Measurements from ENCODE around the gene SLC8A1. TPM values are rescaled to one million over a fixed set of nuclear protein-coding genes. Genes with fewer than 3 reads are reported as not detected.

Gene SLC8A1
- total RNA-seq, 1 donor from 2014 or later, result 82.9 TPM

DNA sequence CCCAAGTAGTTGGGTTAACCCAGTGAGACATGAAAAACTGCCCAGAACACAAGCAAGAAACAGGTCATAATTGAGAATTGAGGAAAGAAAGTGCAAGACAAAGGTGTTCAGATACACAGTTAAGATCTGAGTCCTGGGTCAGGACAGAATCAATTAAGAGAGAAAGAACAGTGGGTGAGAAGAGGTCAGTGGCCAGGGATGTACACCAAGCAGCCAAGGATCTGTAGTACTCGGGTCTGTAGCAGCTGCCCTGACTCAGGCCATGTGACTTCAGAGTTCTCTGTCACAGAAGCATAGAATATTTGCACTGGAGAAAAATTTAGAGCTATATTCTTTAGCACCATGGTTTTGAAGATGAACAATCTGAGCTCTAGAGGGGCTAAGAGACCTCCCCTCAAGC, 141.6 kb downstream of the SLC8A1 start:
- no peak for DNase-seq (ENCODE audit: low spot score)

DNA sequence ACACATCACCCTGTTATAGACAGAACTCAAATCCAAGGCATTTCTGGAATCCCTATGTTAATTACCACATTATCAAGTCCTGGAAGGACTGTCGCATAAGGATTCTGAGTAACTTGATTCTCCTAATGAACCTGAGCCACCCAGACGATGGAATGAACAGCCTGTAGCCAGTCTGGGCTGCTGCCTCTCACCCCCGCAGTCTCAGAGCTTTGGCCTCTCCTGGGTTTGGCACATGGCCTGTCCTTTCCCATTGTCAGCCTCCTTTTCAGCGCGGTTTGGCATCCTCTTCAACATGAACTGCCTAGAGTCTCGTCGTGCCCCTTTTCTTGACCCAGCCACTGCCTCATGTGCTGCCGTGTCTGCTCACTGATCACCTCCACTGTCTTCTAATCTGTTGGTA, 147.6 kb downstream of the SLC8A1 start:
- no peak for DNase-seq (ENCODE audit: low spot score)

DNA sequence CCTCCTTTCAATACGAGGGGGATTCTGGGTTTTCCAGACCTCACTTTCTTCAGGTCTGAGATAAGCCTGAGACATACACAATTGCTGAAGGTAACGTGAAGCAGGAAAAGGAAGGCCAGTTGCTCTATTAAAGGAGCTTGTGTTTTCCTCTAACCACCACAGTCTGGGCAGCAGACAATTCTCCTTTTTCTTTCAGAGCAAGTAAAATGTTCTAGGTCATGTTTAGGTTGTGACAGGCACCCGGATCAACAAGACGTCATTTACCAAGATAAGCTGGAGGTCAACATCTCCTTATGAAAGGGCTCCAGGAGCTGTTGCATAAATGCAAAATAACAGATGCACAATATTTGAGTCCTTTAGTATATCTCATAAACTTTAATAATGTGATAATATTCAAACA, 148.1 kb downstream of the SLC8A1 start:
- DNase-seq (ENCODE audit: low spot score), result no peak

DNA sequence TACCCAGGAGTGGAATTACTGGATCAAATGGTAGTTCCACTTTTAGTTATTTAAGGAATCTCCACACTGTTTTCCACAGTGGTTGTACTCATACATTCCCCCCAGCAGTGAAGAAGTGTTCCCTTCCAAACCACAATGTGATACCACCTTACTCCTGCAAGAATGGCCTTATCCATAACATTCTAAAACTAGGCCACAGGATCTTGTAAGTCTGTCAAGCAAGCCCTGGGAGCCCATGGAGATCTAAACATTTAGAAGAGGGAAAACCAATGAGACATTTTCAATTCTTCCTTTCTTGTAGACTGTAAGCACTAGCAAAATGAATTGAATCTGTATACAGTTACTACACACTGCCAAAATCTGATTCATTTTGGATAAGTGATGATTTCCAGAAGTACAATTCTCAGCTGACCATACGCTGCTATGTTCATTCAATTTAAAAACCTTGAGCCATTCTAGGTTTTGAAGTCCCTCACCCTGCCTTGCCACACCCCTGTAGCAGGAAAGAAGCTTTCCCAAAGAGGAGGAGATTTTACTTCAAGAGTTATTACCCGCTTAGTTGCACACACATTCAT, 149.1 kb downstream of the SLC8A1 start:
- DNase-seq (ENCODE audit: low spot score), result no peak

DNA sequence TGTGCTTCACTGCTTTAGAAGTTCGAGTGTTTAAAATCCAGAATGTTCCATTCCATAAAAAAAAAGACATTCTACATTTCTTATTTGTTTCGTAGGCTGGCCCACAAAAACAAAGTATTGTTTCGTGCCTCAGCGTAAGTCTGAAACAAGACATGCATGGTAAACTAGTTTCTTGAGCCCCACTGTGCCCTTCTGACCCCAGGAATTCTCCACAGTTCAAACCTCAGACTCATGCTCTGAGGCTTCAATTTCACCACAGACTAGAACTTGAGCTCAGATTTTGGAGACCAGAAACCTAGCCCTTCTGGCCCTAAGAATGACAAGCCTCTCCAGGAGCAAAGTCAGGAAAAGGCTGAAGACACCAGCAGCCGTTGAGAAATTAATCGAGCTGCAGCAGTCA, 151.5 kb downstream of the SLC8A1 start:
- no peak for DNase-seq (ENCODE audit: low spot score)

DNA sequence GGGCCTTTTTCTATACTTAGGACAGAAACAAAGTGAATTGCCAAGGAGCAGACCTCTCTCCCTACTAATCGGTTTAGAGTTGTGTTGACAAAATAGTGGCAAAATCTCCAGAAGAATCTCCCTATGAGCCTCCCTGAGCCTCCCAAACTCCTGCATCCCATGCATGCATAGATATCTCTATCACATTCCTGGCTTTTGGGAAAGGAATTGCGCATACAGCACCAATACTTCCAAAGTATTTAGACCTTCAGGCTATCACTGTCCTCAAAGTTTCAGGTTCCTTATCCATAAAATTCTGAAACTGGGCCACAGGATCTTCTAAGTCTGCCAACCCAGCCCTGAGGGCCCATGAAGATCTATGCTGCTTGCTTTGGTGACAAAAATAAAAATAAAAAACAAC, 152.1 kb downstream of the SLC8A1 start:
- DNase-seq (ENCODE audit: low spot score), result no peak

DNA sequence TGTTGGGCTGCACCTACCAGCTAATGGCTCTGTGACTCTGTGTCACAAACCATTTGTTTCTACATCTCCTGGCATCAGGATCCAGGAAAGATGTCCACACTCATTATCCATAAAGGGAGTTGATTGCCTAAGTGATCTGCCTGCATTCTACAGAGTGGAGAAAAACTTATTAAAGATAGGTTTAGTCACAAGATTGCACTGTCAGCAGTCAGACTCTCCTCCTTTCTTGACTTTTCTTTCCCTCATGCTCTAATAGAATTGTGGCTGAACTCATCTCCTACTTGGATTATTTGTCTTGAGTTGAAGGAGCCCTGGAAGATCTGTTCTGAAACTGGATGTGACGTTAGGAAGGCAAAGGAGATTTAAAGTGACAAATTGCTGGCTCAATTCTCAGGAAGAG, 152.7 kb downstream of the SLC8A1 start:
- no peak for DNase-seq (ENCODE audit: low spot score)

DNA sequence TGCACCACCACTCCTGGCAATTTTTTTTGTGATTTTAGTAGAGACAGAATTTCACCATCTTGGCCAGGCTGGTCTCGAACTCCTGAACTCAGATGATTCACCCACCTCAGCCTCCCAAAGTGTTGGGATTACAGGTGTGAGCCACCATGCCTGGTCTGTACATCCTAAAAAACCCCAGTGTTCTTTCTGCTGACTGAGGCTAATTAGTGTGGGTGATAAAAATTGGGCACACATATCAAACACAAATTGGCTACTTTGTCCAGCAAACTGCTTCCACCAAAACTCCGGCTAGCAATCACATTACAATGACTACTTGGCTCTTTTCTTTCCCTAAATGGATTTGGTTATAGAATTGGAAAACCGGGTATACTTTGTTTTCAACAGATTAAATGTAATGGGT, 153.9 kb downstream of the SLC8A1 start:
- DNase-seq (ENCODE audit: low spot score), result no peak

DNA sequence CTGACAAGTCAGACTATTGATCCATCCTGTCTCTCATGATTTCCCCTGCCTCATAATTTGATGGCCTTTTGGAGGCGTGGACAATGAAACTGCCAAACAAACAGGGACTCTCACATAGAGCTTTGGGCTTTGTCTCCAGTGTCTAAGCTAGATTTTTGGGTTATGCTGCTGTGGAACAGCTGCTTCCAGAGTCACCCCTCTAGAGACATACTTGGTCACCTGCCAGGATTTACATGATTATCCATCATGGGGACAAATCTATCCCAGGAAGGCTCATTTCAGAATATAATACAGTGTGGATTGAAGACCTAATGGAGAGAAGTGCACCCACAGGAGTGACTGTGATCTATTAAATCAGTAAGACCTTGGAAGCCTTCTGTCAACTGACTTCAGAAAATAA, 159.6 kb downstream of the SLC8A1 start:
- no peak for DNase-seq (ENCODE audit: low spot score)

DNA sequence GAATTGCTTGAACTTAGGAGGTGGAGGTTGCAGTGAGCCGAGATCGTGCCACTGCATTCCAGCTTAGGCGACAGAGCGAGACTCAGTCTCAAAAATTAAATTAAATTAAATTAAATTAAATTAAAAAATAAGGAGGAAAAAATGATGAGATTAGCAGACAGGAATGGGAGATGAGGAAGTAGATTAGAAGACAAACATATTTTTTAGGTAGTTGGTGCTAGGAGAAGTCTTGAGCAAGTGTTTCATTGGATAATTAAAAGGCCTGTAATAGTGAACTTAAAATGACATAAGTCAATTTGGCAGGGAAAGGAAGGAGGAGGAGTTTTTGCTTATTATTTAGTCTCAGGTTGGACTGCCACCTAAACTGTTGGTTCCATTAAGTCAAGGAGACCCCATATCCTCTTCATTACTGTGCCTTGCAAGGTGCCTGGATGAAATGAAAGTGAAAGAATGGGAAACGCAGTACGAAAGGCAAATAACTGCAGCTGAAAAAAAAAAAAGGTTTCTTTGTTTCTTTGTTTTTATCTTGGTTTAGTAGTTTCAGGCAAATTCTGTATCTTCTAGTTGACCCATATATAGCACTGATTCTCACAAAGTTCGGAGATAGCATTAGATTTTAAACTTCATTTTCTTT, 162.0 kb downstream of the SLC8A1 start:
- no peak for DNase-seq (ENCODE audit: low spot score)

DNA sequence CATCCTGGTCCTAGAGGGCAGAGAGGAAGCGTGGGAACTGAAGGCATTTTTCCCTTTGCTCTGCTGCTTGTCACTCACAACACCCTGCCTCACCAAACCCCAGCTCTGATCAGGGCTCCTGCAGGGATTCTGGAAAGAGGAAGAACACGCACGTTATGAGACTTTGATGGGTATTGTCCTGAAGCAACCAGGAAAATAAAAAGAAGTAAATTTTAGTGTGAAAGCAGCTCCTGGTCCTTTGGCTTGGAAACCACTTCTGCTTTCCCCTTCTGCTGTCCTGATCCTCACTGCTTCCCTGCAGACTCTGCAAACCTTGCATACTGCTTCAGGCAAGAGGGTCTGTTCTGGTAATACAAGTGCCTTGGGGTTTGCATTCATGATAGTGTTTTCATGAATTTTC, 164.1 kb downstream of the SLC8A1 start:
- no peak for DNase-seq (ENCODE audit: low spot score)

DNA sequence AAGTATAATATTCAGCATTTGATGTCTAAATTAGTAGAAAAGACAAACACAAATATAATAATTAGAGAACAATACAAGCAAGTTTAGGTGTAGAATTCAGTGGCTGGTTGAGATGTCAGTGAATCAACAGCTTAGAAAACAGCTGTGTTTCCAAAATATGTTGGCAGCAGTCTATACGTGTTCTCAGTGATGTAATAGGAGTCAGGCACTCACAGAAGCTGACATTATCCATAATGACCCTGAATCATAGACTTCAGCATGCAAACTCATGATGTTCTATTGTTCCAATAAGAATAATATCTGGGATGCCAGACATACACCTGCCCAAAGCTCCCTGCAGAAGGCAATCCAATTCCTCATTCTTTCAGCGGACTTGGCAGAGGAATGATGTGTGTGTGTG, 164.7 kb downstream of the SLC8A1 start:
- no peak for DNase-seq (ENCODE audit: low spot score)

DNA sequence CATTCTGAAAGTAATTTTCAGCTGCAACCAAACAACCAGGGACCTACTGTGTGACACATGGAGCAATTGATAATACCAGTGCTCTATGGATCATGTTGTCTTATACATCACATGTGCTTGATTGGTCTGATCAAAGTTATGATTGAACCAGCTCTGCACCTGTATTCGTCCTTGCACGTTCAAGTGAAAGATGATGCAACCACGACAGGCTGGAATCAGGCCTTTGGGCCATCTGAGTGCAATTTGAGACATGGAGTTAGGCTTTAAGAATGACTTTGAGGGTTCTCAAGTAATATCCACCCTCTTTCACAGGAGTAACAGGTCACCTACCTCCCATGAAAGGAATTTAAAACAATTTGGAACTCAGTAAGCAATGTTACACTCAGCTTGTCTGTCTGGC, 165.2 kb downstream of the SLC8A1 start:
- no peak for DNase-seq (ENCODE audit: low spot score)

DNA sequence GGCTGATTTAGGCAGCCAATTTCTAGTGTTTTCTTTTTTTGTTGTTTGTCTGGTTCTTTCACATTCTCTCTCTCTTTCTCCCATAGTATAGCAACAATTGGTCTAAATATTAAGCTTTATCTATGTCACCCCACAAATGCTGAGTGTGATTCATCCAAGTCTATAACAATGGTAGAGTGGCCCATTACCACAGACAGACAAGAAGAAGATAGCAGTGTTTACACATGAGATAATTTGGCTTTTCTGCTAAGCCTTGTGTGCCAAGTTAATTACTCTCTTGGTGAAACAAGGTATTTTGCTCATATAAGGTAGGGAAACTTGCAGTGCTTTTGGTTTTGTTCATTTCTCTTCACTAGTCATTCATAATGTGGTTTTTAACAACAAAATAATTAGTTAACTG, 166.5 kb downstream of the SLC8A1 start:
- DNase-seq (ENCODE audit: low spot score), result no peak

DNA sequence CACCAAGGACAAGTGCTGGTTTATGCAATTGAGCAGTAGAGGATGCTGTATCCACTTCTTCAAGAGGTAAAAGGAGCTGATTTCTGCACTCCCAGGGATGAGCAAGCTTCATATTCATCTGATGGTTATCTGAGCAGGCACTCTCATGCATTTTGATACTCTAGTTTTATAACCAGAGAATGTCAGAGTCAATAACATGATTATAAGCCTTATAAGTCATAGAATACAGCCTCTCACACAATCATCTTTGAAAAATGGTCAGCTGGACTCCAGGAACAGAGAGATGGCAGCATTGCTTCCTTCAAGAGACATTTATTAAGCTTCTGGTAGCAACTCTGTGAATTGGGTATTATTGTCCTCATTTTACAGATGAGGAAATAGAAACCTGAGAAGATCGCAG, 167.1 kb downstream of the SLC8A1 start:
- DNase-seq (ENCODE audit: low spot score), result no peak

DNA sequence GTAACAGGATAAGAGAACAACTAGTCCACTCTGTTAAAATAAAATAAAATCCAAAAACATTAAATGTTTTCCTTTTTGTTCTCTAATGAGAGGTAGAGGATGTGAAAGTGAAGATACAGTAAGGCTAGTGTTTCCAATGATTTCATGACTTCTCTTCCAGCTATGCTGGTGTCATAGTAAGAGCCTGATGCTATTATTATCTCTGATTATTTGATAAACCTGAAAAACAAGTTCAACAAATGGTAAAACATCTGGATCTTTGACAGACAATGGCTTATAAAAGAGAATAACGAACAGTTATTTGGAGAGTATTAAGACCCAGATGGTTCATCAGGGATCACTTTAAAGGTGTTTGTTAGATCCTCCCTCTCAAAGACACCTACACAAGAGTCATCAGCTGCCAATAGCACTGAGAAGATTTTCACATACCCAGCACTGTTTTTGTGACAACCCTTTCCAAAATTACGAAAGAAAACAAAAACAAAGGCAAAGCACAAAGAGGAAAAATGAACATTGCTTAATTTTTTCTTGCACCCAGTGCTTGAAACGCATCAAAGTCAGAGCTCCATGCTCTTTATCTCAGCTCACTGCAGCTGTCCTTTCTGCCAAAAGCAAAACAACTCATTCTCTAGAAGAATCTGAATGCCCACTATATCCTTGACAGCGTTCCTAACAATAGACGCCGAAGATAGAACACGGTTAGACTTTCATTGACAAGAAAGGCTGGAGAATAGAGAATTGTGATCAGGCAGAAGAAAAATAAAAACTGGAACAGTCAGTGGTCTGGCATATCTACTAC, 168.6 kb downstream of the SLC8A1 start:
- DNase-seq (ENCODE audit: low spot score), result no peak

DNA sequence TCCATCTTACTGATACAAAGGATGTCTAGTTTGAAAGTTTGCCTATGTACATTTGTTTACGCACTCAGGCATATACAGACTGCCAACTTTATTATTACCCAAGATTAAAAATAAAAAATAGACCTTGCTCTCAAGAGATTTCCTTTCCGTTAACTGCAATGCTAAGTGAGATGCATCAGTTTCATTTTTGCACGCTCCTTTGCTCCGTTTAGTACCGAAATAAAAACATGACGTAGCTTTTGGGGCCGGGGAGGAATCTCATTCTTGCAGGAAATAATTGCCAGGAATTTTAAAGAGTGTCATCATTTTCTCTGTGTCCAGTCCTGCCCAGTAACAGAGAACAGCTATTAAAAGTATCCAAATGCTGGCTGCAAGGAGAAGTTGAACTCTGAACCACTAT, 169.5 kb downstream of the SLC8A1 start:
- no peak for DNase-seq (ENCODE audit: low spot score)

DNA sequence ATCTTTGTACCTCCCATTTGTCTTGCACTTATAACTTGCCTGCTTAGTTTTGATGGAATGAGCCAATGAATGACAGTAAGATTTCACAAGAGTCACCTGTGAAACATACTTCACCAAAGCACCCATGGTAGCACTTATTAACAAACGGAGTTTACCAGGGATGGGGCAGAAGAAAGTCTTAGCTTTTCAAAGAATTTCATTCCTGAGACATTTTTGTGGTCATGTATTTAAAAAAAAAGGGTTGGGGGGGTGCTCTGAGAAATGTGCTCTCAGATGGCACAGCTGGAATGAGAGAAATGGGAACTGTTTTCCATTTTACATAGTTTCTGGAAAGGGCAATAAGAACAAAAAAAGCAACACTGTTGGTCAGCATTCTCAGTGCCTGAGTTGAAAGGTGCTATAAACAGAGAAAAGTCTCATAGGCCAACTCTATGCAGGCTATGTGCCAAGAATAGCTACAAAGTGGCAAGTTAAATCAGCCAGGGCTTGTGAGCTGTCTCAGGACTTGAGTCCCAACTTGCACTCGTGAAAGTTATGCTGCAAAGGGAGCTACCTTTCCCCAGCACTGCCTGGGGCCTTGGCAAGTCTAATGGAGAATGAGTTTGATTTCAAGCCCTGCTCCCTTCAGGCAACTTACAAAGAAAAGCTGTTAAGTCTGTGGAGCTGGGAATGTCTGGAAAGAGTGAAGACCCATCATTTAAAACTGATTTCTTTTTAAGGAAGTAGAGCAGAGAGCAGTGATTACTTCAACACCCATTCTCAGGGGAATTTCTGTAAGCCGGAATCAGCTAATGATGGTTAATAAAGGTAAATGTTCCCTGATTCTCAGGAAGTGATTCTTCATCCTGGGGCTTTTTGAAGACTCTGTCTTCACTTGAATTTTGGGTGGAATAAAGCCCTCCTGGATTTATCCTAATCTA, 170.6 kb downstream of the SLC8A1 start:
- DNase-seq (ENCODE audit: low spot score), result peak; percentile 22

DNA sequence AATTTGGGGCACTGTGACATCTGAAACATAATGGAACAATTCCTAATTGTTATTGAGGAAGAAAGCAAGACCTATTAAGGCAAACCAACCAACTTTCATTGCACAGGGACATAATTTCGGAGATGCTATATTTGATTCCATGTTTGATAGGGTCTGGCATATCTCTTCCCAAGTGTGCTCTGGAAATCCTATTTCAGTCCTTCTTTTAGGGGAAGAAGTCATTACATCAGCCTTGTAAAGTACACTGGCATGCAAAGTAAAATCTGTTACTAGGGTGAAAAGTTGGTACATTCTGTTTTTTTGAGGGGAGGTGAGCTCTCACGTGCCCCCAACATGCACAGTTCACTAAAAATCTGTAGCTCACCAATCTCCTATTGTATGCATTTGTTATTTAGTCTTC, 172.4 kb downstream of the SLC8A1 start:
- no peak for DNase-seq (ENCODE audit: low spot score)

DNA sequence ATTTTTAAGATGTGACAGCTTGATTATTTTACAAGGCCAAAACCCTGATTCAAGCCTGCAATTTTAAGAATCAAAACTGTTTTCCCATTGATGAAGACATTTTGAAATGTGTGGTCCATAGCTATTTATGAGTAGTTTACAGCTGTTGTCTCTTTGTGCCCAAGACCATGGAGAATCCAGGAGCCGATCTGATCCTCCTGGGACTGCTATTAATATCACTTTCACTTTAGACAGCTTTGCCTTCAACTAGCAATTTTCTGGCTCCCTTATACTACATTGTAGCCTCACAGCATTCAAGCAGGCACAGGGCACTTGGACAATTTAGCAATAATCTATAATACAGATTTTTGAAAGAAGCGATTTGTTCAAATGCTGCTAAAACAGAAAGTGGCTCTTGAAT, 172.9 kb downstream of the SLC8A1 start:
- DNase-seq (ENCODE audit: low spot score), result no peak

DNA sequence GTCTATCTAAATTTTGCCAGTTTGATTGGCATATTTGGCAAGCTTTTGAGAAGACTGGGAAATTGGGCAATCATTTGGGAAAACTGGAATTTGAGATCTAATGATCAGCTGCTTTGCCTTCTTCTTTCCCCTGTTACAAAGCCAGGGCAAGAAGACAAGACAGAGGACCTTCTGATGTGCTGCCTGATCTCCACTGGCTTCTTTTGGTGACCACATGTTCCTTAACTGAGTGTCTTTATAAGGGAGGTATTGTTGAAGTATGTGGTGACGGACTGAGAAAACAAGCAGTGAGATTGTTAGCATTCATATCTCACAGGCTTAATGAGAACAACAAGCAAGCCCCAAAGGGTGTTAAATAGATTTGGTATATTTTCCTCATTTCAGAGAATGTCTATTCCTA, 175.8 kb downstream of the SLC8A1 start:
- DNase-seq (ENCODE audit: low spot score), result no peak

DNA sequence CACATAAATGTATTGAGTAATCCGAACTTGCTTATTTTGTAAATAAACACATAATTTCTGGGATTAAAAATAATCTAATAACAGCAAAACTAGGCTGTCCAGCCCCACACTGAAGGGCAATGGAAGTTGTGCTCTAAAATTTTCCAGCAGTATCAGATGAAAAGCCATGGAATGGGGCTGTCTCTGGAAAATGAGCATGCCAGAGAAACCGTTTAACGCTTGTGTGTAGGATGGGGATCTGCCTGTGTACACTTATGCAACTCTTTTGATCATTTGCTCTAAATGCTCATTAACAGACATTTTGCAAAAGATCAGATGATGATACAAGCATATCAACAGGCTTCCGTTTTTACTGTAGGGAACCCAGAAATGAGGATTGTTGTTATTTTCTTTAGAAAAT, 177.6 kb downstream of the SLC8A1 start:
- DNase-seq (ENCODE audit: low spot score), result no peak

Data from mucosa of gallbladder (tissue), 1 donor.